MM.1S (cell line): ENCODE results near the gene AP2A1.

ENCODE experiments used
- DNase-seq: peaks from one replicate; pipeline ENCODE4 v3.0.0-alpha.2; 2015
- H2AFZ ChIP-seq: fragments of 300-600 bp; sonication (generic); 2 replicates; pipeline ENCODE4 v1.6.0; 2016; ENCODE audit warnings: antibody characterized with exemption, low read length
- H3F3A ChIP-seq: fragments of 300-600 bp; sonication (generic); 2 replicates; pipeline ENCODE4 v1.6.1; 2016; ENCODE audit warnings: mild to moderate bottlenecking, antibody characterized with exemption, low read length, moderate library complexity, mixed read lengths; ENCODE audit not compliant: insufficient read depth
- H3K27ac ChIP-seq: fragments of 300-600 bp; sonication (generic); 2 replicates; pipeline ENCODE4 v1.5.1; 2016; ENCODE audit warnings: mild to moderate bottlenecking, low read length
- H3K27me3 ChIP-seq: fragments of 300-600 bp; sonication (generic); replicated peaks from 2 replicates; pipeline ENCODE4 v1.6.0; 2016; ENCODE audit warnings: low read length; ENCODE audit not compliant: insufficient read depth
- H3K36me3 ChIP-seq: fragments of 300-600 bp; sonication (generic); replicated peaks from 2 replicates; pipeline ENCODE4 v1.6.1; 2016; ENCODE audit warnings: mild to moderate bottlenecking, low read length, mixed read lengths; ENCODE audit not compliant: insufficient read depth
- H3K4me1 ChIP-seq: fragments of 300-600 bp; sonication (generic); 2 replicates; pipeline ENCODE4 v1.6.1; 2016; ENCODE audit warnings: low read length, mixed read lengths
- H3K4me2 ChIP-seq: fragments of 300-600 bp; sonication (generic); 2 replicates; pipeline ENCODE4 v1.6.0; 2016; ENCODE audit warnings: low read depth, low read length
- H3K4me3 ChIP-seq: fragments of 300-600 bp; sonication (generic); 2 replicates; pipeline ENCODE4 v1.5.1; 2016; ENCODE audit warnings: low read length, mixed read lengths
- H3K79me2 ChIP-seq: fragments of 300-600 bp; sonication (generic); 2 replicates; pipeline ENCODE4 v1.6.1; 2016; ENCODE audit warnings: mixed run types, low read length, mixed read lengths
- H3K9ac ChIP-seq: fragments of 300-600 bp; sonication (generic); 2 replicates; pipeline ENCODE4 v1.6.1; 2016; ENCODE audit warnings: low read length, mixed read lengths
- H3K9me2 ChIP-seq: fragments of 300-600 bp; sonication (generic); replicated peaks from 2 replicates; pipeline ENCODE4 v1.6.1; 2016; ENCODE audit warnings: mild to moderate bottlenecking, low read length, mixed read lengths; ENCODE audit not compliant: insufficient read depth
- H3K9me3 ChIP-seq: fragments of 300-600 bp; sonication (generic); replicated peaks from 2 replicates; pipeline ENCODE4 v1.6.1; 2016; ENCODE audit warnings: mild to moderate bottlenecking, low read length, mixed read lengths; ENCODE audit not compliant: insufficient read depth
- H4K20me1 ChIP-seq: fragments of 300-600 bp; sonication (generic); 2 replicates; pipeline ENCODE4 v1.6.1; 2016; ENCODE audit warnings: mild to moderate bottlenecking, low read length, moderate library complexity, mixed read lengths; ENCODE audit not compliant: insufficient read depth
- EZH2 ChIP-seq: fragments of 300-600 bp; sonication (generic); optimal IDR thresholded peaks from 2 replicates; pipeline ENCODE3; 2017; ENCODE audit warnings: low read depth, mild to moderate bottlenecking, antibody characterized with exemption, low read length, mixed read lengths
- EZH2phosphoT487 ChIP-seq: fragments of 300-600 bp; sonication (generic); IDR thresholded peaks from 2 replicates; pipeline ENCODE4 v1.6.1; 2018; ENCODE audit warnings: antibody characterized with exemption, low read length
- TF ChIP-seq, protein P1 (sequence below): fragments of 300-600 bp; sonication (generic); IDR thresholded peaks from 2 replicates; pipeline ENCODE4 v1.5.1; 2016; ENCODE audit warnings: antibody characterized with exemption, low read length, mixed read lengths

AP2A1 gene

DNA sequence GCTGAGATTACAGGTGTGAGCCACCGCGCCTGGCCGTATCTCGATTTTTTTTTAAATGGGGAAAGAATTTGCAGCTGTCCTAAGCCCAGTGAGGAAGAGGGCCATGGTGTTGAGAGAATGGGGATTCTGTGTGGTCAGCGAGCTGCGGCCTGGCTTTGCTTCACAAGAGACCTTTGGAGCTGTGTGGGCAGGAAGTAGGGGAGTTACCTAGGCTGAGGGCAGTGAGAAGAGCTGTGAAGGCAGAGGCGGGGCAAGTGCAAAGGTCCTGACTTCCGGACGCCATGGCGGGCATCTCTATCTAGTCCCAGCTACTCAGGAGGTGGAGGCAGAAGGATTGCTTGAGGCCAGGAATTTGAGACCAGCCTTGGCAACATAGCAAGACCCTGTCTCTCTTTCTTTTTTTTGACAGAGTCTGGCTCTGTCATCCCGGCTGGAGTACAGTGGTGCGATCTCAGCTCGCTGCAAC is 4.9 kb downstream of the AP2A1 start:
- Histone ChIP-seq H4K20me1 (no peaks in the 10 kb centered on the region), H3K27ac (no peak overlapping the region), H3K27me3 (no peaks in the 10 kb centered on the region), H3K79me2 (peaks cover 44% of the 10 kb centered on the region), H3K9me3 (no peaks in the 10 kb centered on the region), H3K4me3 (no peak overlapping the region), H3K4me1 (peaks cover 5% of the 10 kb centered on the region; the same call in 1 of the 2 replicates), H2AFZ (no peak overlapping the region), H3K9me2 (no peaks in the 10 kb centered on the region), H3K4me2 (no peak overlapping the region), H3K36me3 (no peaks in the 10 kb centered on the region), H3F3A (no peaks in the 10 kb centered on the region), H3K9ac (no peak overlapping the region)
- TF ChIP-seq, protein P1, sequence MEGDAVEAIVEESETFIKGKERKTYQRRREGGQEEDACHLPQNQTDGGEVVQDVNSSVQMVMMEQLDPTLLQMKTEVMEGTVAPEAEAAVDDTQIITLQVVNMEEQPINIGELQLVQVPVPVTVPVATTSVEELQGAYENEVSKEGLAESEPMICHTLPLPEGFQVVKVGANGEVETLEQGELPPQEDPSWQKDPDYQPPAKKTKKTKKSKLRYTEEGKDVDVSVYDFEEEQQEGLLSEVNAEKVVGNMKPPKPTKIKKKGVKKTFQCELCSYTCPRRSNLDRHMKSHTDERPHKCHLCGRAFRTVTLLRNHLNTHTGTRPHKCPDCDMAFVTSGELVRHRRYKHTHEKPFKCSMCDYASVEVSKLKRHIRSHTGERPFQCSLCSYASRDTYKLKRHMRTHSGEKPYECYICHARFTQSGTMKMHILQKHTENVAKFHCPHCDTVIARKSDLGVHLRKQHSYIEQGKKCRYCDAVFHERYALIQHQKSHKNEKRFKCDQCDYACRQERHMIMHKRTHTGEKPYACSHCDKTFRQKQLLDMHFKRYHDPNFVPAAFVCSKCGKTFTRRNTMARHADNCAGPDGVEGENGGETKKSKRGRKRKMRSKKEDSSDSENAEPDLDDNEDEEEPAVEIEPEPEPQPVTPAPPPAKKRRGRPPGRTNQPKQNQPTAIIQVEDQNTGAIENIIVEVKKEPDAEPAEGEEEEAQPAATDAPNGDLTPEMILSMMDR, result no peak
- TF ChIP-seq EZH2, result no peak
- no peak for TF ChIP-seq EZH2phosphoT487
- no peak for DNase-seq

DNA sequence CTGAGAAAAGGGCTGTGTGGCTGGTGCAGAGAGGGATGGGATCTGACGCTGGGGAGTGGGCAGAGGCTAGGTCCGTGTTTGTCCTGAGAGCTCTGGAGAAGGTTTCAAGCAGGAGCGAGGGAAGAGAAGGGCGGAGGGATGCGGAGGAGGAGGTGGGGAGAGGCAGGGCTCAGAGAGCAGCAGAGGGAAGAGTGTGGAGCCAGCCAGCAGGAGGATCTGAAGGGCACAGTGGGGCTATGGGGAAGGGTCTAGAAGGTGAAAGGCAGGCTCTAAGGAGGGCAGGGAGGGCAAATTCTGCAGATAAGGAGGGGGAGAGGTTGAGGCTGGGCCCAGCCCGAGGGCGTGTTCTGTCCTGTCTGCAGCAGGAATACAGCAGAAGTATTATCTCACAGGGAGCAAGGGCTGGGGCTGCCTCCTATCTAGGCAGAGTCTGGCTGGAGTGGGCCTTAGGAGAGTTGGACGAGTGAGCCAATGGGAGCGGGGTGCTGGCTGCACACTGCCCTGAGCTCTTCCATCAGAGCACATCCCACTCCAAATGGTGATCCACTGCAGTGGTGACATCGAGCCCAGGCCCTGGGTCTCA is 6.1 kb downstream of the AP2A1 start:
- H4K20me1 ChIP-seq, result no peaks in the 10 kb centered on the region
- H3K36me3 ChIP-seq, result no peaks in the 10 kb centered on the region
- no peaks in the 10 kb centered on the region for H3K27me3 ChIP-seq
- no peaks in the 10 kb centered on the region for H3F3A ChIP-seq
- no peaks in the 10 kb centered on the region for H3K9me2 ChIP-seq
- no peak for DNase-seq
- peaks cover 2% of the 10 kb centered on the region; the same call in 1 of the 2 replicates for H3K4me1 ChIP-seq
- H3K4me2 ChIP-seq, result no peak overlapping the region
- peaks cover 34% of the 10 kb centered on the region for H3K79me2 ChIP-seq
- no peak overlapping the region for H3K27ac ChIP-seq
- no peak overlapping the region for H2AFZ ChIP-seq
- no peaks in the 10 kb centered on the region for H3K9me3 ChIP-seq
- H3K9ac ChIP-seq, result no peak overlapping the region
- TF ChIP-seq, protein P1, result no peak
- TF ChIP-seq EZH2phosphoT487 (no peak), EZH2 (no peak)
- no peak overlapping the region for H3K4me3 ChIP-seq

DNA sequence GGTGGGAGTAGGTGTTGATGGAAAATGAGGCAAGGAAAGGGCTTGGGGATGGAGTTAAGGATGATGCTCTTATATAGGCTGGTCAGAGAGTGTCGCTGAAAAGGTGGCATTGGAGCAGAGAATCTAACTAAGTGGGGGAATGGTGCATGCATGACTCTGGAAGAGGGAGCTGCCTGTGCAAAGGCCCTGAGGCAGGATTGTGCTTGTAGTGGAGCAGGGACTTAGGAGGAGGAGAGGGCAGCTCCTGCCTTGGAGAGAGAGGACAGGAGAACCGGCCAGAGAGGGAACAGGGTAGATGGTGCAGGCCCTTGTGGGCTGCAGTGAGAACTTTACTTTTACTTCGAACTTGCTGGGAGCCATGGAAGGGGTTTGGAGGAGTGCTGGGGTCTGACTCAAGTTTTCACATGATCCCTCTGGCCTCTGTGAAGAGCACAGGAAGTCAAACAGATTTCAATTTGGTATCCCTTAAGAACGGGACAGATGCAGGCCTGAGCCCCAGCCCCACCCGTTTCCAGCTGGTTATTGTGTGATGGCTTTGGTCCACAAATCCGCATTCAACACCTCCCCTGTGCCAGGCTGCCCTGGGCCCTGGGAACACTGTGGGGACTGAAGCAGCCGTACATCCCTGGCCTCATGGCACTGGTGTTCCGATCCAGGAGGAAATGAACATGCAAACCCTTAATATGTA is 7.0 kb downstream of the AP2A1 start:
- H3K27ac ChIP-seq, result no peak overlapping the region
- TF ChIP-seq EZH2 (no peak), EZH2phosphoT487 (no peak)
- TF ChIP-seq, protein P1, result no peak
- peaks cover 25% of the 10 kb centered on the region for H3K79me2 ChIP-seq
- H3K4me3 ChIP-seq, result no peak overlapping the region
- H4K20me1 ChIP-seq, result no peaks in the 10 kb centered on the region
- no peak overlapping the region for H3K4me2 ChIP-seq
- H3K9me2 ChIP-seq, result no peaks in the 10 kb centered on the region
- no peaks in the 10 kb centered on the region for H3K27me3 ChIP-seq
- no peaks in the 10 kb centered on the region for H3K36me3 ChIP-seq
- no peak overlapping the region for H2AFZ ChIP-seq
- H3K9ac ChIP-seq, result no peak overlapping the region
- DNase-seq, result no peak
- no peaks in the 10 kb centered on the region for H3K9me3 ChIP-seq
- H3K4me1 ChIP-seq, result no peaks in the 10 kb centered on the region
- H3F3A ChIP-seq, result no peaks in the 10 kb centered on the region
